Type B pancreatic cell (in vitro differentiated cells): ENCODE data around the gene GTF2H3. TPM values are rescaled to one million over a fixed set of nuclear protein-coding genes. Genes with fewer than 3 reads are reported as not detected.

ENCODE experiments used
- DNase-seq: peaks from one replicate; pipeline ENCODE4 v3.0.0; 2021; ENCODE audit warnings: mixed read lengths; ENCODE audit not compliant: unreplicated experiment; ENCODE audit errors: extremely low spot score
- H3K27ac Mint-ChIP-seq: 2 replicates; pipeline ENCODE4 v1.8.0; 2021; ENCODE audit warnings: mild to moderate bottlenecking, mixed read lengths
- H3K27me3 Mint-ChIP-seq: 2 replicates; pipeline ENCODE4 v1.8.0; 2021; ENCODE audit warnings: mixed read lengths
- H3K36me3 Mint-ChIP-seq: 2 replicates; pipeline ENCODE4 v1.8.0; 2021; ENCODE audit warnings: mixed read lengths
- H3K4me1 Mint-ChIP-seq: one replicate; pipeline ENCODE4 v1.8.0; 2021; ENCODE audit warnings: mixed read lengths; ENCODE audit not compliant: unreplicated experiment
- H3K4me3 Mint-ChIP-seq: 2 replicates; pipeline ENCODE4 v1.8.0; 2021; ENCODE audit warnings: mild to moderate bottlenecking, mixed read lengths
- H3K9me3 Mint-ChIP-seq: 2 replicates; pipeline ENCODE4 v1.8.0; 2021; ENCODE audit warnings: mixed read lengths
- total RNA-seq: library from RNA; stranded (reverse); gene quantifications from 2 replicates; pipeline ENCODE4 v1.2.1, GENCODE V29; 2021; ENCODE audit warnings: low replicate concordance
- TF ChIP-seq, protein P1 (sequence below): fragments of 200-600 bp; sonication (generic); conservative IDR thresholded peaks from 2 replicates; pipeline ENCODE4 v1.5.0; 2021; ENCODE audit warnings: antibody characterized with exemption, mild to moderate bottlenecking

The GTF2H3 gene
- total RNA-seq, 1 donor from 2014 or later: 33.6 TPM

DNA sequence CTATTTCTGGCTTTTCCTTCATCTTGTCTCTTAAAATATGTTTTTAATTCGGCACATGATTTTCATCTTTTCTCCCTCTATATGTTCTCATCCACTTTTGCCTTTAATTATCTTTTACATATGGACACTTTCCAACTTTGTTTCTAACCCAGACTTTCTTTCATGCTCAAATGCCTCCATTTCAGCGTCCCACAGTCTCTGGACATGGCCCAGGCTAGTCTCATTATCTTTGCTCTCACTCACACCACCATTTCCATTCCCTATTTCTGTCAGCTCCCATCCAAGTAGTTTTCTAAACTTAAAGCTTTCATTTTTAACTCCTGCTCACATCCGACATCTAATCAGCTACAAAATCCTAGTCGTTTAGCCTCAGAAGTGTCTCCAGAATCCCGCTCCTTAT lies 14.8 kb downstream of the GTF2H3 start:
- Mint-ChIP-seq H3K36me3 (peaks cover 12% of the 10 kb centered on the region), H3K4me1 (no peaks in the 10 kb centered on the region), H3K9me3 (no peaks in the 10 kb centered on the region), H3K27ac (no peak overlapping the region), H3K27me3 (no peaks in the 10 kb centered on the region), H3K4me3 (no peak overlapping the region)
- TF ChIP-seq, protein P1, sequence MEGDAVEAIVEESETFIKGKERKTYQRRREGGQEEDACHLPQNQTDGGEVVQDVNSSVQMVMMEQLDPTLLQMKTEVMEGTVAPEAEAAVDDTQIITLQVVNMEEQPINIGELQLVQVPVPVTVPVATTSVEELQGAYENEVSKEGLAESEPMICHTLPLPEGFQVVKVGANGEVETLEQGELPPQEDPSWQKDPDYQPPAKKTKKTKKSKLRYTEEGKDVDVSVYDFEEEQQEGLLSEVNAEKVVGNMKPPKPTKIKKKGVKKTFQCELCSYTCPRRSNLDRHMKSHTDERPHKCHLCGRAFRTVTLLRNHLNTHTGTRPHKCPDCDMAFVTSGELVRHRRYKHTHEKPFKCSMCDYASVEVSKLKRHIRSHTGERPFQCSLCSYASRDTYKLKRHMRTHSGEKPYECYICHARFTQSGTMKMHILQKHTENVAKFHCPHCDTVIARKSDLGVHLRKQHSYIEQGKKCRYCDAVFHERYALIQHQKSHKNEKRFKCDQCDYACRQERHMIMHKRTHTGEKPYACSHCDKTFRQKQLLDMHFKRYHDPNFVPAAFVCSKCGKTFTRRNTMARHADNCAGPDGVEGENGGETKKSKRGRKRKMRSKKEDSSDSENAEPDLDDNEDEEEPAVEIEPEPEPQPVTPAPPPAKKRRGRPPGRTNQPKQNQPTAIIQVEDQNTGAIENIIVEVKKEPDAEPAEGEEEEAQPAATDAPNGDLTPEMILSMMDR: no peak
- no peak for DNase-seq

DNA sequence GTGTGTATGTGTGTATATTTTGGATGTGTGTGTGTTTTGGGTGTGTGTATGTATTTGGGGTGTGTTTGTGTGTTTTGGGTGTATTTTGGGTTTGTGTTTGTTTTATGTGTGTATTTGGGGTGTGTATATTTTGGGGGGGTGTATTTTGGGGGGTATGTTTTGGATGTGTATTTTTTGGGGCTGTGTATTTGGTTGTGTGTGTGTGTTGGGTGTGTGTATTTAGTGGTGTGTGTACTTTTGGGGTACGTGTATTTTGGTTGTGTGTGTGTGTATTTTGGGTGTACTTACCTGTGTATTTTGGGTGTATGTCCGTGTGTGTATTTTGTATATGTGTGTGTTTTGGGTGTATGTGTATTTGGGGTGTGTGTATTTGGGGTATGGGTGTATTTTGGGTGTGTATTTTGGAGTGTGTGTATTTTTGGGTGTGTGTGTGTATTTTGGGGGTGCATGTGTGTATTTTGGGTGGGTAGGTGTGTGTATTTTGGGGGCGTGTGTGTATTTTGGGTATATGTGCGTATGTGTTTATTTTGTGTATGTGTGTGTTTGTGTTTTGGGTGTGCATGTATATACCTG lies 20.6 kb downstream of the GTF2H3 start:
- Mint-ChIP-seq H3K36me3 (peaks cover 17% of the 10 kb centered on the region), H3K27ac (no peak overlapping the region), H3K9me3 (no peaks in the 10 kb centered on the region), H3K4me1 (no peaks in the 10 kb centered on the region), H3K27me3 (no peaks in the 10 kb centered on the region), H3K4me3 (no peak overlapping the region)
- TF ChIP-seq, protein P1: no peak
- no peak for DNase-seq

DNA sequence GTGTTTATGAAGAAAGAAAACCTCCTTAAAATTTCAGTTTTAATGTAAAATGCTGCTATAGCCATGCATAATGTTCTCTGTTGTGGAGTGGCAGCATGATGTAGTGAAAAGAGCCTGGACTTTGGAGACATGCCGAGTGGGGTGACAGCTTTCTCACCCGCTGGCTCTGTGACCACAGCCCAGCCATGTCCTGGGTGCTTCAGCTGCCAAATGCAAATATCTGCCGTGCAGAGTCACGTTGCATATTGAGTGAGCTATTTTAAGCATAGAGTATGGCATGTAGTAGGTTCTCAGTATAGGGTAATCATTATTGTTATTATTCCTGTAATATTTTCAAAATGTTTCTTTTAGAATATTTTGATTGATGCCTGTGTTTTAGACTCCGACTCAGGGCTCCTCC lies 21.8 kb downstream of the GTF2H3 start:
- DNase-seq: no peak
- no peak overlapping the region for H3K4me3 Mint-ChIP-seq
- TF ChIP-seq, protein P1: no peak
- peaks cover 17% of the 10 kb centered on the region for H3K36me3 Mint-ChIP-seq
- H3K9me3 Mint-ChIP-seq: no peaks in the 10 kb centered on the region
- H3K27me3 Mint-ChIP-seq: no peaks in the 10 kb centered on the region
- H3K4me1 Mint-ChIP-seq: no peaks in the 10 kb centered on the region
- H3K27ac Mint-ChIP-seq: no peak overlapping the region

DNA sequence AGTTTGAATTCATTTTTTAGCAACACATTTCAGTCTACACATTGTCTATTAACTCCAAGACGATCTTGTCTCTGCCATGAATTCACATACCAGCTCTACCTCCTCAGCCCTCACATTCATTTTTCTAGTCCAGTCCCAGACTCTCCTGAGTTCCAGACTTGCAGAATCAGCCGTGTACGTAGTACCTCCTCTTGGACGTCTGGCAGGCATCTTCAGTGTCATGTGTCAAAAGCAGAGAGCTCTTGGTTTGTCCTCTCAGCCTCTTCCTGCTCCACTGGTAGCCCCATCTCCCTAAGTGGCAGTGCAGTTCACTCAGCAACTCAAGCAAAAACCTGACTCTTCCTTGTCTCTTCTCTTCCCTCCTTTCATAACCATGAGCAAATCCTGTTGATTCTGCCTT lies 22.8 kb downstream of the GTF2H3 start:
- H3K36me3 Mint-ChIP-seq: peaks cover 13% of the 10 kb centered on the region
- no peak overlapping the region for H3K27ac Mint-ChIP-seq
- TF ChIP-seq, protein P1: no peak
- no peaks in the 10 kb centered on the region for H3K4me1 Mint-ChIP-seq
- H3K27me3 Mint-ChIP-seq: no peaks in the 10 kb centered on the region
- no peaks in the 10 kb centered on the region for H3K9me3 Mint-ChIP-seq
- H3K4me3 Mint-ChIP-seq: no peak overlapping the region
- DNase-seq: no peak

DNA sequence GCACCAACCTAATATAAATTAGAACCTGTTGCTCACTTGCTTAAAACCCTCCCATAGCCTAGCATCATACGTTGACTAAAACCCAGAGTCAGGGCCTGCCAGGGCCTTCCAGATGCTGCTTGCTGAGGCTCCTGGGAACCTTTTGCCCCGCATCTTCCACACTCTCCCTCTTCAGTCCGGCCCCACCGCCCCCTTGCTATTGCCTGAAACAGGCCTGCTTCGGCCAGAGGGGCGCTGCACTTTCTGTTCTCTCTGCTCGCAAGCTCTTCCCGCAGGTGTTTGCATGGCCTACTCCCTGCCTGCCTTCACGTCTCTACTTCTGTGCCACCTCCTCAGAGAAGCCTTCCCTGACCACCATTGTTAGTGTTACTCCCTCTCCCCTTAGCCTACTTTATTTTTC lies 23.6 kb downstream of the GTF2H3 start:
- TF ChIP-seq, protein P1: no peak
- H3K36me3 Mint-ChIP-seq: peaks cover 8% of the 10 kb centered on the region
- H3K4me1 Mint-ChIP-seq: no peaks in the 10 kb centered on the region
- DNase-seq: no peak
- H3K4me3 Mint-ChIP-seq: no peak overlapping the region
- no peak overlapping the region for H3K27ac Mint-ChIP-seq
- H3K9me3 Mint-ChIP-seq: no peaks in the 10 kb centered on the region
- H3K27me3 Mint-ChIP-seq: no peaks in the 10 kb centered on the region
